Retinal pigment epithelial cell (primary cell): ENCODE measurements around the gene KMT2C.

ENCODE experiments used
- DNase-seq: peaks from one replicate; pipeline ENCODE4 v3.0.0-alpha.2; 2010; ENCODE audit warnings: low read depth
- H3K4me3 ChIP-seq: 2 replicates; pipeline ENCODE4 v1.5.1; 2011; ENCODE audit warnings: mild to moderate bottlenecking, low read length, control low read depth, moderate library complexity
- CTCF ChIP-seq: conservative IDR thresholded peaks from 2 replicates; pipeline ENCODE4 v1.5.1; 2011; ENCODE audit warnings: low read depth, low read length, control low read depth, inconsistent platforms

Gene KMT2C

GRCh38 chr7:152341914-152342236, 93.9 kb downstream of the KMT2C start:
- no peak for TF ChIP-seq CTCF
- H3K4me3 ChIP-seq, result no peak overlapping the region
- no peak for DNase-seq

GRCh38 chr7:152341039-152341913, 94.5 kb downstream of the KMT2C start:
- no peak overlapping the region for H3K4me3 ChIP-seq
- DNase-seq, result no peak
- TF ChIP-seq CTCF, result peak; percentile 68

GRCh38 chr7:152340161-152340560, 95.6 kb downstream of the KMT2C start:
- DNase-seq, result no peak
- TF ChIP-seq CTCF, result no peak
- H3K4me3 ChIP-seq, result no peak overlapping the region

DNA sequence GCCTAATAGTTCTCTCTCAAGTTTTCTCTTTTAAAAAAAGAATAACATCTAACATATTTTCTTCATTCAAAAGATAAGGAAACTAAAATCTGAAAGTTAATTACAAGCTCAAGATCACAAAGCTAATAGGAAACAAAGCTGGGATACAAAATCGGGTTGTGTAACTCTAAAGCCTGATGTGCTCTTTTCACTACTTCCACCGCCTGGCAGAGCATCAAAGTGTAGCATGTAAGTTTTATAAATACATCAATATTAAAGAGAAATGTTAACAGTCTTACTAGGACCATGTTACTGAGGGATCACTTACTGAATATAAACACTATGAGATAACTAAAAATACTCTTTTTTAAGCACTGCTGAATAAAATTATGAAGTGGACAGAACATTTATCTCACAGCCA, 97.2 kb downstream of the KMT2C start:
- H3K4me3 ChIP-seq, result no peak overlapping the region
- DNase-seq, result no peak
- no peak for TF ChIP-seq CTCF

DNA sequence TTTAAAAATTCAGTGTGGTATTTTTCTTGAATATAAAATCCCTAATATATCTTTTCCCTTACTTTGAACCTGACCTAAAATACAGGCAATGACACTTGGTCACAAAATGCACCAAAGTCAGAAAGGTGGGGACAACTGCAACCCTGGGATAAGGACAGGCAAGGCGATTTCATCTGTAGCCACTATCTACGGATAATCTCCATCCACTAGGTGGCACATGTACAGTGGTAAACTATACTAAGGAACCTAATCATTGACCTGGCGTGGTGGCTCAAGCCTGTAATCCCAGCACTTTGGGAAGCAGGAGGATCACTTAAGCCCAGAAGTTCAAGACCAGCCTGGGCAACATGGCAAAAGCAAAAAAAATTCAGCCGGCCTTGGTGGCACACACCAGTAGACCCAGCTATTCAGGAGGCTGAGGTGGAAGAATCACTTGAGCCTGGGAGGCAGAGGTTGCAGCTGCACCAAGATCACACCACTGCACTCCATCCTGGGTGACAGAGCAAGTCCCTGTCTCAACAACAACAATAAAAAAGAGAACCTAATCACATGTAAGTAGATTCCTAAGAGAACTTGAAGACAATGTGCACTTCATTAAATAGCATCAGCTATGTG, 98.9 kb downstream of the KMT2C start:
- TF ChIP-seq CTCF, result peak; percentile 66
- DNase-seq, result no peak
- H3K4me3 ChIP-seq, result no peak overlapping the region

GRCh38 chr7:152335900-152336571, 99.8 kb downstream of the KMT2C start:
- H3K4me3 ChIP-seq, result no peak overlapping the region
- DNase-seq, result no peak
- TF ChIP-seq CTCF, result no peak

DNA sequence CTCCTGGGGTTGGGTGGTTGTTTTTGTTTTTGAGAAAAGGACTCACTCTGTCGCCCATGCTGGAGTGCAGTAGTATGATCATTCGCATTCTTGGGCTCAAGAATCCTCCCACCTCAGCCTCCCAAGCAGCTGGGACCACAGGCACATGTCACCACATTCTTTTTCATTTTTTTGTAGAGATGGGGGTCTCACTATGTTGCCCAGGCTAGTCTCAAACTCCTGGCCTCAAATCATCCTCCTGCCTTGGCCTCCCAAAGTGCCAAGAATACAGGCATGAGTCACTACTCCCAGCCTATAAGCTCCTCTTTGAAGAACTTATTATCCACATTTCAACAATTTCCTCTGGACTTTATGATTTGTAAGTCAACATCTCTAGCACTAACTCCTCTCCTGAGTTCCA, 102.7 kb downstream of the KMT2C start:
- no peak for DNase-seq
- no peak overlapping the region for H3K4me3 ChIP-seq
- TF ChIP-seq CTCF, result no peak
